K562 (cell line): ENCODE measurements around the gene OXSR1. TPM values are rescaled to one million over a fixed set of nuclear protein-coding genes. Genes with fewer than 3 reads are reported as not detected.
A peak's percentile ranks its signal among the peaks of the same experiment; 100 is the strongest.

ENCODE experiments used
- BMI1 ChIP-seq: fragments of 150-350 bp; IDR thresholded peaks from 2 replicates; pipeline ENCODE4 v1.6.1; 2014; ENCODE audit warnings: low read length
- CCAR2 ChIP-seq: fragments of 200-400 bp; formaldehyde crosslinking; IDR thresholded peaks from 2 replicates; pipeline ENCODE4 v1.6.1; 2017; ENCODE audit warnings: mild to moderate bottlenecking, low read depth, low read length
- CTBP1 ChIP-seq: fragments of 450-650 bp; IDR thresholded peaks from 2 replicates; pipeline ENCODE4 v1.6.1; 2016; ENCODE audit warnings: borderline replicate concordance
- E2F6 ChIP-seq, 2 experiments: IDR thresholded peaks; 2 replicates each; pipeline ENCODE4 v1.6.1; 2011; ENCODE audit warnings: borderline replicate concordance in 1 of 2, control low read depth in 1 of 2, low read depth in 1 of 2, low read length in 1 of 2, mild to moderate bottlenecking in 1 of 2, mixed read lengths in 1 of 2, moderate library complexity in 1 of 2; ENCODE audit not compliant: insufficient read depth in 1 of 2, insufficient read length in 1 of 2, poor library complexity in 1 of 2, severe bottlenecking in 1 of 2; ENCODE audit errors: extremely low read depth in 1 of 2
- HDAC1 ChIP-seq, 2 experiments: fragments of 450-650 bp; IDR thresholded peaks; 2 replicates each; pipeline ENCODE4 v1.6.1; 2016 to 2017; ENCODE audit warnings: inconsistent platforms in 1 of 2, mild to moderate bottlenecking in 1 of 2, moderate library complexity in 1 of 2
- NFIC ChIP-seq: fragments of 450-650 bp; IDR thresholded peaks from 2 replicates; pipeline ENCODE4 v1.6.1; 2017; ENCODE audit warnings: mild to moderate bottlenecking, inconsistent platforms
- RCOR1 ChIP-seq, 2 experiments: IDR thresholded peaks; 2 replicates each; pipeline ENCODE4 v1.6.1; 2012; ENCODE audit warnings: low read depth in 2 of 2, low read length in 2 of 2, borderline replicate concordance in 1 of 2, improper control_type of control experiment in 1 of 2
- TFAP4 ChIP-seq: sonication (generic); formaldehyde crosslinking; IDR thresholded peaks from 2 replicates; pipeline ENCODE4 v1.8.0; 2022; ENCODE audit warnings: missing genetic modification reagents, mild to moderate bottlenecking, moderate library complexity, borderline replicate concordance
- VEZF1 ChIP-seq: fragments of 200-800 bp; sonication (Bioruptor generic); IDR thresholded peaks from 2 replicates; pipeline ENCODE4 v1.6.1; 2017; ENCODE audit warnings: missing genetic modification characterization, missing compliant biosample characterization
- YBX1 ChIP-seq: fragments of 450-650 bp; IDR thresholded peaks from 2 replicates; pipeline ENCODE4 v1.7.1; 2016; ENCODE audit warnings: mild to moderate bottlenecking
- ZNF121 ChIP-seq: sonication (generic); formaldehyde crosslinking; conservative IDR thresholded peaks from 2 replicates; pipeline ENCODE4 v1.8.0; 2022; ENCODE audit warnings: missing genetic modification reagents
- ZNF407 ChIP-seq: fragments of 450-650 bp; IDR thresholded peaks from 2 replicates; pipeline ENCODE4 v1.6.1; 2016; ENCODE audit warnings: low read depth
- polyA plus RNA-seq, 8 experiments: library from polyadenylated mRNA; depleted of rRNA in 4 of 8; stranded (reverse) in 5 of 8; unstranded in 3 of 8; fragments of >200 nt; fragmentation: Nextera tagmentation in 2 of 8; fragmentation: Illumina TruSeq in 1 of 8; extraction: Ambion mirVana in 2 of 8; extraction: Trizol in 1 of 8; gene quantifications; 2 replicates each; pipeline versions ENCODE4 v1.2.1 to v1.2.3, GENCODE V29; 2011 to 2014; ENCODE audit warnings: inconsistent platforms in 1 of 8, missing spikeins in 1 of 8
- total RNA-seq, 7 experiments: library from RNA; depleted of rRNA in 6 of 7; stranded (reverse); fragments of >200 nt in 6 of 7; fragmentation: Illumina TruSeq in 2 of 7; extraction: Trizol in 2 of 7; gene quantifications; 2 replicates each; pipeline versions ENCODE4 v1.2.1 to v1.2.3, GENCODE V29; 2011 to 2021; ENCODE audit warnings: low replicate concordance in 1 of 7

The OXSR1 gene
- total and polyA plus RNA-seq, 9 of the 15 experiments (the other 6 are each of a cell fraction or from before 2014, with no cell fraction given), result 15.7 to 87.6 (median 48.7) TPM

GRCh38 chr3:38222032-38222634 lies 56.8 kb downstream of the OXSR1 start (continued):
- TF ChIP-seq ZNF407 (no peak), ZNF121 (no peak), CCAR2 (no peak), HDAC1 (IDR thresholded peaks at IDR 0.05) (peak in 1 of 2 experiments; percentile 51; a peak in 2 of 4 replicates), YBX1 (no peak), BMI1 (no peak), TFAP4 (CRISPR knock-in tag) (0 out of 2 replicates have a peak, but pooled peaks have one; percentile 19), E2F6 (IDR thresholded peaks at IDR 0.05; ENCODE audit: borderline replicate concordance in 1 of 2, extremely low read depth in 1 of 2, insufficient read depth in 1 of 2, insufficient read length in 1 of 2, low read depth in 1 of 2, low read length in 1 of 2, poor library complexity in 1 of 2, severe bottlenecking in 1 of 2) (no peak), VEZF1 (CRISPR knock-in tag) (0 out of 2 replicates have a peak, but pooled peaks have one; percentile 31), NFIC (peak; percentile 58; the same call in 1 of the 2 replicates), RCOR1 (IDR thresholded peaks at IDR 0.05; ENCODE audit: borderline replicate concordance in 1 of 2, low read depth in 2 of 2, low read length in 2 of 2) (peak in 1 of 2 experiments; percentile 86; a peak in 2 of 4 replicates), CTBP1 (peak; percentile 77)
